ENCODE measurements around the gene COA1.

- TF ChIP-seq CTCF (IDR thresholded peaks at IDR 0.05) (no peak), POLR2A (IDR thresholded peaks at IDR 0.05) (no peak)
Observed at GRCh38 chr7:43703573-43703972, 25.8 kb downstream of the COA1 start.
